ENCODE data around the gene PXT1.

PXT1 gene

DNA sequence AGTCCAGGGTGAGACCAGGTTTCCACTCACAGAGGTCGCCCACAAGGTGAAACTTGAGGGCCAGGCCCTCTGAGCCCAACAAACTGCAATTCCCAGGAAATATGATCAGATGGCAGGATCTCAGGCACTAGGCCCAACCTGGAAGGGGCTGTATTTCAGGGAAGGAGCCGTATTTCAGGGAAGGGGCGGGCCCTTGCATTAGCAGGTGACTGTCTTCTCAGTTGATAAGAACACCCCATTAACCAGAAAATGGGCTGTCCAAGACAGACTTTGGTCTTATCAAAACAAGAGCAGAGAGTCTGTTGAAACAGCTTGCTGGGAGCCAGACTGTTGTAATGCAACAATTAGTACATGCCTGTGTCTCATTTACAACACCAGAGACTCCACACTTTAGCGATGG, 95.0 kb downstream of the PXT1 start:
- Histone ChIP-seq H3K4me2 (ENCODE audit: low read length) (no peak overlapping the region), H4K20me1 (ENCODE audit: insufficient read depth, low read length) (no peaks in the 10 kb centered on the region), H3K27me3 (ENCODE audit: low read depth, low read length) (peaks cover under 1% of the 10 kb centered on the region; the same call in 1 of the 2 replicates), H3K9ac (ENCODE audit: low read length) (no peak overlapping the region), H2AFZ (ENCODE audit: low read depth, low read length) (no peak overlapping the region), H3K4me1 (ENCODE audit: low read length) (peaks cover 6% of the 10 kb centered on the region; the same call in 1 of the 2 replicates), H3K4me3 (ENCODE audit: low read length) (no peak overlapping the region), H3K79me2 (ENCODE audit: low read length) (no peaks in the 10 kb centered on the region), H3K27ac (ENCODE audit: low read length) (no peak overlapping the region), H3K36me3 (replicated peaks; ENCODE audit: low read depth, low read length) (no peaks in the 10 kb centered on the region), H3K9me3 (ENCODE audit: insufficient read depth, low read length) (peaks cover 2% of the 10 kb centered on the region; the same call in 1 of the 2 replicates)
- no peak for TF ChIP-seq EZH2phosphoT487 (IDR thresholded peaks at IDR 0.05; ENCODE audit: low read depth)
- TF ChIP-seq, protein P1, sequence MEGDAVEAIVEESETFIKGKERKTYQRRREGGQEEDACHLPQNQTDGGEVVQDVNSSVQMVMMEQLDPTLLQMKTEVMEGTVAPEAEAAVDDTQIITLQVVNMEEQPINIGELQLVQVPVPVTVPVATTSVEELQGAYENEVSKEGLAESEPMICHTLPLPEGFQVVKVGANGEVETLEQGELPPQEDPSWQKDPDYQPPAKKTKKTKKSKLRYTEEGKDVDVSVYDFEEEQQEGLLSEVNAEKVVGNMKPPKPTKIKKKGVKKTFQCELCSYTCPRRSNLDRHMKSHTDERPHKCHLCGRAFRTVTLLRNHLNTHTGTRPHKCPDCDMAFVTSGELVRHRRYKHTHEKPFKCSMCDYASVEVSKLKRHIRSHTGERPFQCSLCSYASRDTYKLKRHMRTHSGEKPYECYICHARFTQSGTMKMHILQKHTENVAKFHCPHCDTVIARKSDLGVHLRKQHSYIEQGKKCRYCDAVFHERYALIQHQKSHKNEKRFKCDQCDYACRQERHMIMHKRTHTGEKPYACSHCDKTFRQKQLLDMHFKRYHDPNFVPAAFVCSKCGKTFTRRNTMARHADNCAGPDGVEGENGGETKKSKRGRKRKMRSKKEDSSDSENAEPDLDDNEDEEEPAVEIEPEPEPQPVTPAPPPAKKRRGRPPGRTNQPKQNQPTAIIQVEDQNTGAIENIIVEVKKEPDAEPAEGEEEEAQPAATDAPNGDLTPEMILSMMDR (IDR thresholded peaks at IDR 0.05; ENCODE audit: low read depth, low read length): no peak

- Histone ChIP-seq H3K9me3 (ENCODE audit: insufficient read depth, low read length) (no peaks in the 10 kb centered on the region), H3K79me2 (ENCODE audit: low read length) (no peaks in the 10 kb centered on the region), H3K4me1 (ENCODE audit: low read length) (peaks cover 7% of the 10 kb centered on the region; the same call in 1 of the 2 replicates), H3K9ac (ENCODE audit: low read length) (no peak overlapping the region), H3K4me2 (ENCODE audit: low read length) (no peak overlapping the region), H3K36me3 (replicated peaks; ENCODE audit: low read depth, low read length) (no peaks in the 10 kb centered on the region), H3K4me3 (ENCODE audit: low read length) (no peak overlapping the region), H2AFZ (ENCODE audit: low read depth, low read length) (no peak overlapping the region), H3K27ac (ENCODE audit: low read length) (no peak overlapping the region), H4K20me1 (ENCODE audit: insufficient read depth, low read length) (no peaks in the 10 kb centered on the region), H3K27me3 (ENCODE audit: low read depth, low read length) (0 out of 2 replicates have a peak, but pooled peaks cover 3% of the 10 kb centered on the region)
- no peak for TF ChIP-seq EZH2phosphoT487 (IDR thresholded peaks at IDR 0.05; ENCODE audit: low read depth)
- TF ChIP-seq, protein P1 (IDR thresholded peaks at IDR 0.05; ENCODE audit: low read depth, low read length): no peak
Measured at GRCh38 chr6:36346486-36347273, 96.0 kb downstream of the PXT1 start.

DNA sequence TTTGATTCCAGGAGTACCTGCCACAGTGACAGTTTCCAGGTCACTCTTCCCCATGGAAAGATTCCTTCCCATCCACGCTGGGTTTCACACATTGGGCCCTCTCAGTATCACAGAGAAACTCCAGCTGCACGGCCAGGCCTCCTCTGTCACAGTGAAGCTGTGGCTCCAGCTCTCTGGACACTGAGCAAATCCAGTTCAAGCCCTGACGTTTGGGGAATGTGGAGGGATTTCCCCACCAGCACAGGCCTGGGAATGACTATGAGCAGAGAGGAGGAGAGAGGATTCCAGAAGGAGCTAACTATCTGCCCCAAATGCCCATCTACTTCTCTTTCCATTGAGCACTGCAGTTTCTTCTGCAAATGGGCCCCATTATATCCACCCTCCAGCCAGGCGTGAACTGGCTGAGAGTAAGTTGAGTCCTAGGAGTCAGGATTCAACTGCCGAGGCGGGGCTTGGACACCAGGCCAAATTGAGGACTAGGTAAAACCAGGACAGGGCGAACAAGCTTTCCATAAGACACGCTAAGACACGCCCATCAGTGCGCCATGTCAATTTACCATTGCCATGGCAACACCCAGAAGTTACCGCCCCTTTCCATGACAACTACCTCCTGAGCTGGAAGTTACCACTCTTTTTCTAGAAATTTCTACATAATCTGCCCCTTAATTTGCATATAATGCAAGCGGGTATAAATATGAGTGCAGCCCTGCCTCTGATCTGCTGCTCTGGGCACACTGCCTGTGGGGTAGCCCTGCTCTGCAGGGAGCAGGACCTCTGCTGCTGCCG, 96.8 kb downstream of the PXT1 start:
- Histone ChIP-seq H3K4me1 (ENCODE audit: low read length) (peaks cover 15% of the 10 kb centered on the region), H2AFZ (ENCODE audit: low read depth, low read length) (no peak overlapping the region), H3K27ac (ENCODE audit: low read length) (no peak overlapping the region)

More for the DNA sequence above, 96.8 kb downstream of the PXT1 start:
- no peak overlapping the region for H3K9ac ChIP-seq (ENCODE audit: low read length)
- H3K27me3 ChIP-seq (ENCODE audit: low read depth, low read length): 0 out of 2 replicates have a peak, but pooled peaks cover 5% of the 10 kb centered on the region
- no peak overlapping the region for H3K4me2 ChIP-seq (ENCODE audit: low read length)
- H3K9me3 ChIP-seq (ENCODE audit: insufficient read depth, low read length): no peaks in the 10 kb centered on the region
- no peaks in the 10 kb centered on the region for H3K36me3 ChIP-seq (replicated peaks; ENCODE audit: low read depth, low read length)
- H3K4me3 ChIP-seq (ENCODE audit: low read length): no peak overlapping the region
- no peaks in the 10 kb centered on the region for H4K20me1 ChIP-seq (ENCODE audit: insufficient read depth, low read length)
- TF ChIP-seq, protein P1 (IDR thresholded peaks at IDR 0.05; ENCODE audit: low read depth, low read length): no peak
- no peak for TF ChIP-seq EZH2phosphoT487 (IDR thresholded peaks at IDR 0.05; ENCODE audit: low read depth)
- H3K79me2 ChIP-seq (ENCODE audit: low read length): no peaks in the 10 kb centered on the region
